ENCODE measurements around the gene FAAH. TPM values are rescaled to one million over a fixed set of nuclear protein-coding genes. Genes with fewer than 3 reads are reported as not detected.
"Not testable (repeated sequence)": the region's sequence is repeated elsewhere in the genome, so short reads cannot be mapped to it uniquely, and the experiment has no call there.

FAAH gene
- polyA plus RNA-seq (2013, experiment 1 of 2; ENCODE audit: insufficient read length) = 0.26 TPM
- polyA plus RNA-seq (2013, experiment 2 of 2; ENCODE audit: insufficient read length) = 0.48 TPM

GRCh38 chr1:46394108-46394871, at the start of gene FAAH:
TSS of gene FAAH (plus strand) at chr1:46394317. CDS start at chr1:46394349, 32 bp downstream.
- peak; percentile 33 for DNase-seq

- DNase-seq = no peak
These were observed 49.6 kb upstream of the FAAH start for GRCh38 chr1:46344481-46344880.

DNA sequence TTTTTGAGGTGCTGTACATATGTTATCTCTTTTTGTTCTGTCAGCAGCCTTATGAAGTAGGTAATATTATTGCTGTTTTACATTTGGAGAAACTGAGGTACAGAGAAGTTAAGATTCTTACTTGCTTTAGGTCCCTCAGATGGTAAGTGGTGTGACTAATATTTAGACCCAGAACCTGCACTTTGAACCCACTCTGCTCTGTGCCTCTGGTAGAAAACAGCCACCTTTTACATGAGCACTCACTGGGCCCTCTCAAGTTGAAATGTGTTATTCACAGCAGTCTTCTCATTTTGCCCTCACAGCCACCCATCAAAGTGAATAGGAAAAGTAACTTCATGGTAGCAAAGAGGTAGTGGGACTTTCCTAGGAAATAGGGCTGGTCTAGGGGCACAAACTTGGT, 48.8 kb upstream of the FAAH start:
- no peak for DNase-seq

DNA sequence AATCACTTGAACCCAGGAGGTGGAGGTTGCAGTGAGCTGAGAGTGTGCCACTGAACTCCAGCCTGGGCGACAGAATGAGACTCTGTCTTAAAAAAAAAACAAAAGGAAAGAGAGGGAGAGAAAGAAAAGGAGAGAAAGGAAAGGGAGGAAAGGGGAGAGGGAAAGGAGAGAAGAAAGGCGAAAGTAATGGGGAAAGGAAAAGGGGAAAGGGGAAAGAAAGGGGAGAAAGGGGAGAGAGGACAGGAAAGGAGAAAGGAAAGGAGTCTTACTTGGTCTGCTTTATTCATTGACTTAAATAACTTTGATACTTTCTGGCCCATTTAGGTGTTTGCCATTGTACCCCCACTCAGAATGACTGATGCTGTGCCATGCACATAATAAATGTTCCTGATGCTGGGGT, 41.8 kb upstream of the FAAH start:
- DNase-seq = no peak

- not testable (repeated sequence) for DNase-seq
These were observed 38.2 kb upstream of the FAAH start for GRCh38 chr1:46355920-46356319.

GRCh38 chr1:46362158-46362557, 32.0 kb upstream of the FAAH start:
- no peak for DNase-seq

GRCh38 chr1:46363121-46363520, 31.0 kb upstream of the FAAH start:
- DNase-seq = no peak

- peak; percentile 41 for DNase-seq
These were observed 29.5 kb upstream of the FAAH start for GRCh38 chr1:46364612-46365011.

DNA sequence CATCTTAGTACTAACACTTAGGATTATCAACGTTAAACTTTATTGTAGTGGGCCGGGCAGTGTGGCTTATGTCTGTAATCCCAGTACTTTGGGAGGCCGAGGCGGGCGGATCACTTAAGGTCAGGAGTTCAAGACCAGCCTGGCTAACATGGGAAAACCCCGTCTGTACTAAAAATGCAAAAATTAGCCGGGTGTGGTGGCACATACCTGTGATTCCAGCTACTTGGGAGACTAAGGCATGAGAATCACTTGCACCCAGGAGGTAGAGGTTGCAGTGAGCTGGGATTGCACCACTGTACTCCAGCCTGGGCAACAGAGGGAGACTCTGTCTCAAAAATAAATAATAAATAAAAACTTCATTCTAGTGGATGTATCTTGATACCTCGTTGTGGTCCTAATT, 28.3 kb upstream of the FAAH start:
- DNase-seq = not testable (repeated sequence)

GRCh38 chr1:46367072-46367471, 27.0 kb upstream of the FAAH start:
- DNase-seq = no peak

DNA sequence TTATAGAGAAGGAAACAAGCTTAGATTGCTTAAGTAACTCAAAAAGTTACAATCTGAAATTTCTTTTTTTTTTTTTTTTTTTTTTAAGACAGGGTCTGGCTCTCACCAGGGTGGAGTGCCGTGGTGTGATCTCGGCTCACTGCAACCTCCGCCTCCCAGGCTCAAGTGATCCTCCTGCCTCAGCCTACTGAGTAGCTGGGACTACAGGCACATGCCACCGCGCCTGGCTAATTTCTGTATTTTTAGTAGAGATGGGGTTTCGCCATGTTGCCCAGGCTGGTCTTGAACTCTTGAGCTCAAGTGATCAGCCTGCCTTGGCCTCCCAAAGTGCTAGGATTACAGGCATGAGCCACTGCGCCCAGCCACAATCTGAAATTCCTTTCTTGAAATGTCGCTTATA, 26.4 kb upstream of the FAAH start:
- not testable (repeated sequence) for DNase-seq

DNA sequence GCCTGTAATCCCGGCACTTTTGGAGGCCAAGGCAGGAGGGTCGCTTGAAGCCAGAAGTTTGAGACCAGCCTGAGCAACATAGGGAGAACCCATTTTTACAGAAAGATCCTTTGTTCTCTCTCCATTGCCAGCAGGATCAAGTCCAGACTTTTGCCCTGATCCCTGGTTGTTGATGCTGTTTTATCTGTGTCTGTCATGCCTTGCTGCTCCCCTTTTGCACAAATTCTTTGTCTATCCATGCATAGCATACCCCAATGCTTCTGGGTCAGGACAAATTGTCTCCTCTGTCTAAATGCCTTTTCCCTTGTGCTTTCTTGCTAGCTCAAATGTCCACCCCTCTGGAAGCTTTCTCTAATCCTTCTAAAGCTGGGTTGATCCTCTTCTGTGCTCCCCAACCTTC, 25.3 kb upstream of the FAAH start:
- DNase-seq = no peak

- no peak for DNase-seq
These were observed 24.4 kb upstream of the FAAH start for GRCh38 chr1:46369542-46370213.

DNA sequence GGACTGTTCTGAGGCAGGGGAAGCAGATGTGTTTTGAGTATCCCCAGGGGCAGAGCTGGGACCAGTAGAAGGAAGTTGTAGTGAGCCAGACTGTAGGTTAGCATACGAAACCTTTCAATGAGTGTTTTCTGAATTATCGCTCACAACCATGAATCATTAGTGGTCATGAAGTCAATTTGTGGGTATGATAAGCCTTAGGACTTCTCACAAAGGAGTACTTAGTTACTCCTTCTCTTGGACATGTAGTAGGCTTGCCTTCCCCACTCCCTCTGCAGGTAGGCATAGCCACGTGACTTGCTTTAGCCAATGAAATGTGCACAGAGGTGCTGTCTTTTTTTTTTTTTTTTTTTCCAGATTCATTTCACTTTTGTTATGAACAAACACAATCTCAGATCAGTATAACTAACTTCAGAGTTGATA, 23.9 kb upstream of the FAAH start:
- peak; percentile 8 for DNase-seq

DNA sequence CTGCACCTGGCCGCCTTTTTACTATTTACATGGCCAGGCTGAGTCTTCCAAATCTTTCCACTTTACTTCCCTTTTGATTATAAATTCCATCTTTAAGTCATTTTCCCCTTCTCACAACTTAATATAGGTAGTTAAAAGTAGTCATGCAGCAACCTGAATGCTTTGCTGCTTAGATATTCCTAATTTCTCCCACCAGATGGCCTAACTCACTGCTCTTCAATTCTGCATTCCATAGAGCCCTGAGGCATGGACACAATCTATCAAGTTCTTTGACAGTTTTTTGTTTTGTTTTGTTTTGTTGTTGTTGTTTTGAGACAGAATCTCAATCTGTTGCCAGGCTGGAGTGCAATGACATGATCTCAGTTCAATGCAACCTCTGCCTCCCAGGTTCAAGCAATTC, 21.7 kb upstream of the FAAH start:
- DNase-seq = no peak

- DNase-seq = no peak
These were observed 14.1 kb upstream of the FAAH start for GRCh38 chr1:46379996-46380395.

GRCh38 chr1:46380508-46380907, 13.6 kb upstream of the FAAH start:
- no peak for DNase-seq

GRCh38 chr1:46393510-46393909, 607 bp upstream of the FAAH start:
- DNase-seq = no peak

DNA sequence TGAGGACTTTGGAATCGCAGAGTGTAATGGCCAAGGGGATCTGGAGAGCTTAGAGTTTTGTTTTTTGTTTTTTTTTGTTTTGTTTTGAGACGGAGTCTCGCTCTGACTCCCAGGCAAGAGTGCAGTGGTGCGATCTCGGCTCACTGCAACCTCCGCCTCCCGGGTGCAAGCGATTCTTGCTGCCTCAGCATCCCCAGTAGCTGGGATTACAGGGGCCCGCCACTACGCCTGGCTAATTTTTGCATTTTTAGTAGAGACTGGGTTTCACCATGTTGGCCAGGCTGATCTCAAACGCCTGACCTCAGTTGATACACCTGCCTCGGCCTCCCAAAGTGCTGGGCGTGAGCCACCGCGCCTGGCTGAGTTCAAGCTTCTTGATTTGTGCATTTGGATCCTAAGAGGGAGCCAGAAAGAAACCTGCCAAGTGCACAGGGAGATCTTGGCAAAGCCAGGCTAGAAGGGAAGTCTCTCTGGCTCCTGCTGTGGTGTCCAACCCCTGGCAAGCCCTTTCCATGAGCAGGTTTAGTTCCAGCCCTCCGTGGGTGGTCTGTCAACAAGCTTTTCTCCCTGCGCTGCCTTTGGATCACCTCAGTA, 852 bp downstream of the FAAH start:
- no peak for DNase-seq

- DNase-seq = peak; percentile 29
These were observed 2.6 kb downstream of the FAAH start for GRCh38 chr1:46396441-46397398.

DNA sequence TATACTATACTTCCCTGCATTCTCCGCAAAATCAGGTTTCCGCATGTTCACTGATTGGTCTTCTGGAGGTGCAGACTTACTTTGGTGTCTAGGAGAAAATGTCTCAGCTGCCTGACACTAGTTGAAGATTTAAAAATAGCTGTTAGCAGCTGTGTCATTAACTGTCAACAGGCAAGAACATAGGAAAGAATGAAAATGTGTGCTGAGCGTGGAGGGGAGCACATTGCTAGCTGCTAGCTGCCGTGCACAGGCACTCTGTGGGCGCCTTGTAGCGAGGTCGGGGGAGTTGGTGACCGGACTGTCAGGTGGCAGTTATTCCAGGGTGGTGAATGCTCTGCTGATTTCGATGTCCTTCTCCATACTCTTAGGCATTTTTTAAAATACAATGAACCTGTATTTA, 5.2 kb downstream of the FAAH start:
- DNase-seq = no peak

DNA sequence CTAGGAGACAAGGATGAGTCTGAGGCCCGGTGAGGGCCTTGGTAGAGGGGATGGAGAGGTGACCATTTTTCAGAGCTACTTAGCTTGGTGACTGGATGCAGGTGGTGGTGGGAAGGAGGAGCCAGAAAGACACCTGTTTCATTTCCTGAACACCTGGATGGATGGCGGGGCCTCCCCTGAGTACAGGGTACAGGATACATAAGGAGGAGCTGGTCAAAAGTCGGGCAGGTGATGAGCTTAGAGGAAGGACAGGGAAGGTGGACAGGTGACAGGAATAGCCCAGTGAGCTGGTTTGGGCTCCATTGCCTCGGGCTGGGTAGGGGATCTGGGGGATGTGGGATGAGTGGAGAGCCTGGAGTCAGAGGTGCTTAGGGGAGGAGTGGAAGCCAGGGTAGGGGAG, 6.3 kb downstream of the FAAH start:
- DNase-seq = no peak
